OCI-LY3 (cell line): ENCODE measurements around the gene MSN.

Source experiments
- EZH2phosphoT487 ChIP-seq: fragments of 200-600 bp; shearing (Covaris generic); IDR thresholded peaks from 2 replicates; pipeline ENCODE4 v1.6.1; 2018; ENCODE audit warnings: antibody characterized with exemption, mixed run types, low read depth
- TF ChIP-seq, protein P1 (sequence below): fragments of 200-600, 300-600 bp; sonication (generic); IDR thresholded peaks from 2 replicates; pipeline ENCODE4 v1.5.1; 2014; ENCODE audit warnings: antibody characterized with exemption, low read length, low read depth

DNA sequence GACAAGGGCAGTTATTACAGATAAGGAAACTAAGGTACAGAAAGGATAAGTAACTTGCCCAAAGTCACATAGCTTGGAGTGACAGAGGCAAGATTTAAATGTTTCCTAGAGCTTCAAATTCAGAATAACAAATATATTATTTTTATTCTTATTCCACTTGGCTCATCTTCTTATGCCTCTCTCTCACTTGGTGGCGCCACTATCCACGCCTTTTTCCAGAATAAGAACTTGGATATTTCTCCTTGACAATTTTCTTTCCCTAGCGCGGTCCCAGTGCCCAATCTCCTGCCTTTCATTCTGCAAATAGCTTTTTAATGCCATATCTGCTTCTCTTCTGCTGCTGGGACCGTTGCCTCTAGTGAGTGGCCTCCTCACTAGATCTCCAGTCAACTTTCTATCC is 78.5 kb downstream of the MSN start:
- no peak for TF ChIP-seq EZH2phosphoT487
- TF ChIP-seq, protein P1, sequence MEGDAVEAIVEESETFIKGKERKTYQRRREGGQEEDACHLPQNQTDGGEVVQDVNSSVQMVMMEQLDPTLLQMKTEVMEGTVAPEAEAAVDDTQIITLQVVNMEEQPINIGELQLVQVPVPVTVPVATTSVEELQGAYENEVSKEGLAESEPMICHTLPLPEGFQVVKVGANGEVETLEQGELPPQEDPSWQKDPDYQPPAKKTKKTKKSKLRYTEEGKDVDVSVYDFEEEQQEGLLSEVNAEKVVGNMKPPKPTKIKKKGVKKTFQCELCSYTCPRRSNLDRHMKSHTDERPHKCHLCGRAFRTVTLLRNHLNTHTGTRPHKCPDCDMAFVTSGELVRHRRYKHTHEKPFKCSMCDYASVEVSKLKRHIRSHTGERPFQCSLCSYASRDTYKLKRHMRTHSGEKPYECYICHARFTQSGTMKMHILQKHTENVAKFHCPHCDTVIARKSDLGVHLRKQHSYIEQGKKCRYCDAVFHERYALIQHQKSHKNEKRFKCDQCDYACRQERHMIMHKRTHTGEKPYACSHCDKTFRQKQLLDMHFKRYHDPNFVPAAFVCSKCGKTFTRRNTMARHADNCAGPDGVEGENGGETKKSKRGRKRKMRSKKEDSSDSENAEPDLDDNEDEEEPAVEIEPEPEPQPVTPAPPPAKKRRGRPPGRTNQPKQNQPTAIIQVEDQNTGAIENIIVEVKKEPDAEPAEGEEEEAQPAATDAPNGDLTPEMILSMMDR = peak; percentile 23; the same call in 1 of the 2 replicates
